ENCODE data around the gene MAMLD1. TPM values are rescaled to one million over a fixed set of nuclear protein-coding genes. Genes with fewer than 3 reads are reported as not detected.
A peak's percentile ranks its signal among the peaks of the same experiment; 100 is the strongest.

The MAMLD1 gene
- total RNA-seq, 1 donor from 2014 or later, result 4.4 TPM

- no peak for TF ChIP-seq CTCF (IDR thresholded peaks at IDR 0.05; ENCODE audit: unreplicated experiment)
- no peak overlapping the region for H3K4me3 Mint-ChIP-seq (ENCODE audit: low read depth)
- peaks cover 1% of the 10 kb centered on the region for H3K36me3 Mint-ChIP-seq (ENCODE audit: insufficient read depth)
- DNase-seq (ENCODE audit: low spot score, unreplicated experiment), result no peak
- H3K27ac Mint-ChIP-seq, result no peak overlapping the region
- no peaks in the 10 kb centered on the region for H3K4me1 Mint-ChIP-seq (ENCODE audit: low read depth)
- H3K27me3 Mint-ChIP-seq, result no peaks in the 10 kb centered on the region
- peaks cover 21% of the 10 kb centered on the region for H3K9me3 Mint-ChIP-seq (ENCODE audit: low read depth)
Measured at GRCh38 chrX:150454083-150454482, 91.0 kb downstream of the MAMLD1 start.

- DNase-seq (ENCODE audit: low spot score, unreplicated experiment), result no peak
- TF ChIP-seq CTCF (IDR thresholded peaks at IDR 0.05; ENCODE audit: unreplicated experiment), result no peak
- Mint-ChIP-seq H3K4me1 (ENCODE audit: low read depth) (no peaks in the 10 kb centered on the region), H3K27ac (peak overlapping the region; percentile 4), H3K27me3 (no peaks in the 10 kb centered on the region), H3K9me3 (ENCODE audit: low read depth) (peaks cover 25% of the 10 kb centered on the region), H3K36me3 (ENCODE audit: insufficient read depth) (peaks cover 1% of the 10 kb centered on the region), H3K4me3 (ENCODE audit: low read depth) (no peak overlapping the region)
Measured at GRCh38 chrX:150454508-150455214, 91.5 kb downstream of the MAMLD1 start.

GRCh38 chrX:150455215-150455608 is 92.1 kb downstream of the MAMLD1 start:
- H3K4me3 Mint-ChIP-seq (ENCODE audit: low read depth), result no peak overlapping the region
- no peak for TF ChIP-seq CTCF (IDR thresholded peaks at IDR 0.05; ENCODE audit: unreplicated experiment)
- peaks cover 1% of the 10 kb centered on the region for H3K36me3 Mint-ChIP-seq (ENCODE audit: insufficient read depth)
- DNase-seq (ENCODE audit: low spot score, unreplicated experiment), result no peak
- H3K9me3 Mint-ChIP-seq (ENCODE audit: low read depth), result peaks cover 25% of the 10 kb centered on the region
- no peaks in the 10 kb centered on the region for H3K4me1 Mint-ChIP-seq (ENCODE audit: low read depth)
- H3K27me3 Mint-ChIP-seq, result no peaks in the 10 kb centered on the region
- H3K27ac Mint-ChIP-seq, result no peak overlapping the region

GRCh38 chrX:150456466-150456865 is 93.3 kb downstream of the MAMLD1 start:
- Mint-ChIP-seq H3K9me3 (ENCODE audit: low read depth) (peaks cover 25% of the 10 kb centered on the region), H3K27me3 (no peaks in the 10 kb centered on the region), H3K27ac (no peak overlapping the region), H3K4me1 (ENCODE audit: low read depth) (no peaks in the 10 kb centered on the region), H3K4me3 (ENCODE audit: low read depth) (no peak overlapping the region), H3K36me3 (ENCODE audit: insufficient read depth) (peaks cover 1% of the 10 kb centered on the region)
- no peak for TF ChIP-seq CTCF (IDR thresholded peaks at IDR 0.05; ENCODE audit: unreplicated experiment)
- no peak for DNase-seq (ENCODE audit: low spot score, unreplicated experiment)

GRCh38 chrX:150456941-150457340 is 93.8 kb downstream of the MAMLD1 start:
- H3K27ac Mint-ChIP-seq, result no peak overlapping the region

More at GRCh38 chrX:150456941-150457340, 93.8 kb downstream of the MAMLD1 start:
- no peak for DNase-seq (ENCODE audit: low spot score, unreplicated experiment)
- H3K4me1 Mint-ChIP-seq (ENCODE audit: low read depth), result no peaks in the 10 kb centered on the region
- H3K9me3 Mint-ChIP-seq (ENCODE audit: low read depth), result peaks cover 25% of the 10 kb centered on the region
- peaks cover 1% of the 10 kb centered on the region for H3K36me3 Mint-ChIP-seq (ENCODE audit: insufficient read depth)
- no peak overlapping the region for H3K4me3 Mint-ChIP-seq (ENCODE audit: low read depth)
- no peak for TF ChIP-seq CTCF (IDR thresholded peaks at IDR 0.05; ENCODE audit: unreplicated experiment)
- H3K27me3 Mint-ChIP-seq, result no peaks in the 10 kb centered on the region

Measured in progenitor cell of endocrine pancreas (in vitro differentiated cells).